NCI-H524 (cell line): ENCODE results near the gene UBE2H.
"Not testable (repeated sequence)": the region's sequence is repeated elsewhere in the genome, so short reads cannot be mapped to it uniquely, and the experiment has no call there.

Experiments
- DNase-seq, 2 experiments: peaks; one replicate each; lab custom pipeline; 2025; lab: John Stamatoyannopoulos, UW

Gene UBE2H

GRCh38 chr7:129872054-129872453 lies 80.7 kb downstream of the UBE2H start:
- no peak for DNase-seq

DNA sequence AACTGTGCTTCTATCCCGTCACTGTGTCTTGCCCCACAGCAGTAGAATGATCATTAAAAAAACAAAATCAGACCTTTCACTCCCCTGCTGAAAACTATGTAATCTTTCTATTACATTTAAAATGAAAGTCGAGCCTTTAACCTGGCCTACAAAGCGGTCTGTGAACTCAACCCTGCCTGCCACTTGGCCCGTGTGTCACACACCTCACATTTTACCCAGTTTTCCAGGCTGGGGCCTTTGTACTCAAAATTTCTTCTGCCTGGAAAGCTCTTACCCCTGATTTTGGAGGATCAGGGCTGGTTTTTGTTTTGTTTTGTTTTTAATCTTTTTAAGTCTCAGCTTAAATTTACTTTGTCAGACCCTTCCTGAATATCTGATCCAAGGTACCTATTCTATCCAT lies 82.1 kb downstream of the UBE2H start:
- no peak for DNase-seq

DNA sequence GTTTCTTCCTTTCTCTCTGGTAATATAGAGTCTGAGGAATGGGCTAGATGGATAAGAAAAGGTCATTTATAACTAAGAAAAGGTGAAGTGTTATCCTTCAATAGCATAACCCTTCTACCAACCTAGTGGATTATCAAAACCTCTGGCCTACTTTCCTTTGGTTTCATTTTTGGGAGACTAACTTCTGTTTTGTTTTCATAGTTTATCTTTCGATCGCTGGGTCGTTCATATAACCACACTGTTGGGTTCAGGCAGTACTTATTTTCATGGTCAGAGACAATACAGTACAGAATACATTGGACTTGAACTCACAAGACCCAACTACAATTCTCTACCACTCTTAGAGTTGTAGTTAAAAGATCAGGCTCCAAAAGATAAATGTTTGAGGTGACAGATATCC lies 86.5 kb downstream of the UBE2H start:
- DNase-seq: no peak

GRCh38 chr7:129865925-129866201 lies 86.9 kb downstream of the UBE2H start:
- DNase-seq: no peak

- no peak for DNase-seq
Observed at GRCh38 chr7:129865093-129865924, 87.5 kb downstream of the UBE2H start.

DNA sequence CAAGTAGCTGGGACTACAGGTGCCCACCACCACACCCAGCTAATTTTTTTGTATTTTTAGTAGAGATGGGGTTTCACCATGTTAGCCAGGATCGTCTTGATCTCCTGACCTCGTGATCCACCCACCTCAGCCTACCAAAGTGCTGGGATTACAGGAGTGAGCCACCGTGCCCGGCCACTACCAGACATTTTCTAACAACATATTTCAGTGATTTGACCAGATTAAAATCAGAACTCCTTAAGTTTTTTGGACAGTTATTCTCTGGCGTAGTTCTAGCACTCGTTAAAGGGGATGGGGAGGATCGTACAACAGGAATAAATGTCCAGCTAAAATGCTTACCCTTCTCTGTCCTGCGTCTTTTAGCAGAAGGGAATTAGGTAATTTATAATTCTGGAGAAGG lies 88.1 kb downstream of the UBE2H start:
- not testable (repeated sequence) for DNase-seq

DNA sequence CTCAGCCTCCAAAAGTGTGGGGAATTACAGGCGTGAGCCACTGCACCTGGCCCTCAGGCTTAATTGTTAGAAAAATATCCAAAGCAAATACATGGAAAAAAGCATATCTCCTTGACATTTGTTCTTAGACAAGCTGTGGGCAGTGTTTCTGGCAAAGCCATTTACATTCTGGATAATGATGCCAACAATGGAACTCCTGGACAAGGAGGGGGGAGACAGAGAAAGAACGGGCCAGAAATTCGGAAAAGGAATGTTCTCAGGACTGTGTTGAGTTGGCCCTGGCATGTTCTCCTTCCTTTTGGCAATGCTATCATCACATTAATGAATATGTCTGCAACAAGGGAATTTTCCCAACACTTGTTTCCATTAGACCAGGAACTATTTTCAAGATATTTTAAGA lies 88.7 kb downstream of the UBE2H start:
- DNase-seq: no peak

GRCh38 chr7:129862682-129863081 lies 90.1 kb downstream of the UBE2H start:
- DNase-seq: no peak

DNA sequence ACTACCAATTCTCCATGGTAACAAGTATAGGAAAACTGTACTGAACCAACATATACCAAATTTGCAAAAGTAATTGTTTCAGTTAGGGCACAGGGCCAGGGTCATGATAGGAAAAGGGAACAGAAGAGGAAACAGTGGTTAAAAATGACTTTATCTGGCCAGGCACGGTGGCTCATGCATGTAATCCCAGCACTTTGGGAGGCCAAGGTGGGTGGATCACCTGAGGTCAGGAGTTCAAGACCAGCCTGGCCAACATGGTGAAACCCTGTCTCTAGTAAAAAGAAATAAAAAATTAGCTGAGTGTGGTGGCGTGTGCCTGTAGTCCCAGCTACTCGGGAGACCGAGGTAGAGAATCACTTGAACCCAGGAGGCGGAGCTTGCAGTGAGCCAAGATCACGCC lies 92.0 kb downstream of the UBE2H start:
- not testable (repeated sequence) for DNase-seq

DNA sequence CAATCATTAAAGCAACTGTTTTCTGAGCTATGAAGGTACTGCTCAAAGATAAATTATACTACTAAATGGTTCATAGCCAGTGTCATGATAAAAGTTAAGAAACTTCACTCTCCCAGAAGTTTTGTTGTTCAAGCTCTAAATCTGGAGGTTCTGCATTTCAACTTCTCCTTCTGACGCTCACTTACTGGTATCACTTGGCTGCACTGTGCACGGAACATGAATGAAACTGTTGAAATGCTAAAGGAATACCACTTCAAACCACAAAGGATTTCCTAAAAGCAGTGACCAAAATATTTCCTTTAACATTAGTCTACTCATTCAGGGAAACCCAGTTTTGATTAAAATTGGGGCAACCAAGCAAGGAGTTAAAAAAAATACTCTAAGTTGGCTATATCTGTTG lies 93.6 kb downstream of the UBE2H start:
- DNase-seq: no peak

DNA sequence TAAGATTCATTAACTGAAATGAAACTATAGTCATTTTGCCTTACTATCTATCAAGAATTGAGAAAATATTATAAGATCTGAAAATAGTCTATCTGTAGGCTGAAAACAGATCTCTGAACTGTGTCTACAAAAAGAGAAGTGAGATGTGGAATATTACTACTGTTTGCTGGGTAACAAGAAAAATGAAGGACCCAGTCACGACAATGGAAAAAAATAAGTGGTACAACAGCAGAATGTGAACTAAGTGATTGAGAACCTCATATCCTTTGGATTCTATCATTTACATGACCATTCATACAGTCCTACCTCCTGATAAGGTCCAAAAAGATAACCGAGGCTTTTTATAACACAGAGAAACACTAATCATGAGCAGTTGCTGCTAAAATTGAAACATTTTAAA lies 94.3 kb downstream of the UBE2H start:
- no peak for DNase-seq

- no peak for DNase-seq
Observed at GRCh38 chr7:129857313-129857712, 95.4 kb downstream of the UBE2H start.

DNA sequence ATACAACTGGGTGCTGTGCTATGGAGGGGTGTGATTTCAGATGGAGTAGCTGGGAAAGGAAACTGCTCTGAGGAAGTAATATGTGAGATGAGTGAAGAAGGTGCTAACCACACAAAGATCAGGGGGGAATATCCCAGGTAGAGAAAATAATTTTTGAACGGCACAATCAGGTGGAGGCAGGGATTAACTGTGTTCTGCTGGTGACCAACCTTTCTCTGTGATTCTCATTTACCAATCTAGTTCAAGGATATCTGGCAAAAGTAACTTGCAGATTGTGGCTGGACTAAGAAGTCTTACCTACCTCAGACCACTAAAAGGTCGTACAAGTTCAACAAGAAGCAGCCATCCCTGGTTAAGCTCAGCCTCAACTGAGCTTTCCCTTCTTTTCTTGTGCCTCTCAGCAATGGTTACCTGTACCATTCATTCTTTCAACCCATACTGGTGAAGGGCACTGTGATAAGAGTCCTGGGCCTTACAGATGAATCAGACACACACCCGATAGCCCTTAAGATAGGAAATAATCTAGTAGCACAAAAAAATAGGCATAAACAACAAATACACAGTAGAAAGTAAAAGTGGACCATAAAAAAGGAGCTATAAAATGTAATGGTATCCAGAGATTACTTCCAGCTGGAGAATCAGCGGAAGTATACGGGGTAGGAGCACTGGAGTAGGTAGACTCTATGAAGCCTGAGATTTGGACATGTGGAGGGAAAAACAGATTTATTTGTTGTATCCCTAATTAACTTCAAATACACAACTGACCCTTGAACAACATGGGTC lies 96.6 kb downstream of the UBE2H start:
- no peak for DNase-seq

GRCh38 chr7:129855234-129855673 lies 97.5 kb downstream of the UBE2H start:
- DNase-seq: no peak

DNA sequence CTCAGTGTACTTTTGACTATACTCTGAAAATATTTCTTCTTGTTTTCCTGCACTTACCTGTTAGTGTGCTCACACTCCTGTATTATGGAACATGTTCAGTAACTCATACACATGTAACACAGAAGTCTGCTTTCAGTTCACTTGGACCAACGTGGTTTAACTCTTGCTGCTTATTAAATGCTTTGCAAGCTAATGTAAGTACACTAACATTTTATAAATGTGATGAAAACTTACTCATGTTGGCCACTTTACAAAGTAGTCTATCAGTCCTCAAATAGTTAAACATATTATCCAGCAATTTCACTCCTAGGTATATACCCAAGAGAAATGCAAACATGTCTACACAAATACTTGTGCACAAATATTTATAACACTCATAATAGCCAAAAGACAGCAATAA lies 98.4 kb downstream of the UBE2H start:
- DNase-seq: no peak

DNA sequence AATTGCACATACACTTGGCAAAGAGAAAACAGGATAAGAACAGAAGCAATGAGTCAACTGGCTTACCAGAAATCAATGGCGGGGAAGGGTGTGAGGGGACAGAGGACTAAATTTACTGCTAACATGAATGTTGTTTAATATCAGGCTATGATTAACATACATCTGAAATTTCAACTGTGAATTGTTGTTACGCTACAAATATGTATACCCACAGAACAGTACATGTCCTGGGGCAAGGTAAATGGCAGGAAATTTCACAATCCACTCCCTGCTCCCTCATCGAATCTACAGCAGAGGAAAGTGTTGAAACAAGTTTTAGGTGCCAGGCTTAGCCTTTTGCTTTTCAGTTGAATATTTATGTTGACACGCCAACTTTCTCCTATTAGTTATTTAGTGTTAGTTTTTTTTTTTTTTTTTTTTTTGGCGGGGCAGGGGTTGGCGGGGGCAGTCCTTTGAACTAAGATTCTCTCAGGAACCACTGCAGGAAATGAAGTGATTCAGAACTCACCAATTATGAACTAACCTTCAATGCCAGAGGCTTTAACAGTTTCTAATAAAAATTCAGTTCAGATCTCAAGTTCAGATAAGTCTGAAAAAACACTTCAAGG lies 99.0 kb downstream of the UBE2H start:
- no peak for DNase-seq

DNA sequence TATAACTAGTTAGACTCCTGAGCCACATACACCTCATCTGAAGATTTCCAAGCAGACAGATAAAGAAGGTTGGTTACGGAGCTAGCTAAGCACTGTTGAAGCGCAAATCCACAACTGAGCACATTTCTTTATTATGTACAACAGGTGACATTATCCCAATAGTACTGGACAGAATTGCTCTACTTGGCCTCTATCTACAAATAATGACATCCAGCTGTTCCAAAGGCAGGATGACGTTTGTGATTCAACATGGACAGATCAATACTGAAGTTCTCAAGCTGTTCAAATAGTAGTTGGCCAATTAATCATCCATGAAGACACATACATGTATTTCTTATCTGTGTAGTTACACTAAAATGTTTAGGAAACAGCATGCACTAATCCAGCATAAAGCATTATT lies 101.0 kb downstream of the UBE2H start:
- DNase-seq: no peak

GRCh38 chr7:129851174-129851573 lies 101.6 kb downstream of the UBE2H start:
- DNase-seq: no peak

DNA sequence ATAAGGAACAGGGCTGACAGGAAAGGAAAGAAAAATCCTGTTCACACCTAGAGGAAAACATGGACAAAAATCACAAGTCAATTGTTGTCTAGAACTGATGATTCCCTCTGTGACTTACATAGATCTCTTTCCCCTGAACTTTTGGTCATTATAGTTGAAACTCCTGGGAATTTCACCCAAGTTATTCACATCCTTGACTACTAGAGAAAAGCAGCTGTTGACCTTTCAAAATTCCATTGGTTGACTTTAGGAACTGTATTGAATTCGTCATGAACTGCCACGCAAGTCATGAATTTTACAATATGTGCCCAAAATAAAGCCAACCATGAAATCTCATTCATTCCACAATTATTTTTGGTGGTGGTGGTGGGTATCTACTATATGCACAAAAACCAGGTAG lies 104.3 kb downstream of the UBE2H start:
- DNase-seq: no peak

DNA sequence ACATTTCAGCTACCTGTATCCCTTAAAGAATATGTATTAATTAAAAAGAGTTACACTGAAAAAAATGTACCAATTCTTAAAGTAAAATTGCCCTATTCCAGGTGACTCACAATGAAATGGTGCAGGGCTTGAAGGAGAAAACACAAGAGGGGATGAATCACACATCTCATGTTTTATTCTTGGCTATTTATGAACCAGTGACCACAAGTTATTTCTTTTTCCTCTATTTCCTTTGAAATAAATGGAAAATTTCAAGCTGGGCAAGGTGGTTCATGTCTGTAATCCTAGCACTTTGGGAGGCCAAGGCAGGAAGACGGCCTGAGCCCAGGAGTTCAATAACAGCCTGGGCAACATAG lies 106.8 kb downstream of the UBE2H start:
- DNase-seq: no peak

- no peak for DNase-seq
Observed at GRCh38 chr7:129845178-129845971, 107.4 kb downstream of the UBE2H start.
